GM19099 (cell line): ENCODE measurements around the gene POU2AF1.

Experiments used
- POLR2A ChIP-seq: IDR thresholded peaks from 3 replicates; pipeline ENCODE4 v1.6.1; 2011; ENCODE audit warnings: low read depth; ENCODE audit not compliant: insufficient read length; ENCODE audit errors: extremely low read depth

POU2AF1 gene

GRCh38 chr11:111399187-111400031, 20.3 kb upstream of the POU2AF1 start:
- TF ChIP-seq POLR2A, result peak; percentile 23

GRCh38 chr11:111397034-111397433, 18.0 kb upstream of the POU2AF1 start:
- no peak for TF ChIP-seq POLR2A

- TF ChIP-seq POLR2A, result no peak
Measured at GRCh38 chr11:111395749-111396148, 16.7 kb upstream of the POU2AF1 start.

GRCh38 chr11:111395081-111395480, 16.0 kb upstream of the POU2AF1 start:
- no peak for TF ChIP-seq POLR2A

- TF ChIP-seq POLR2A, result no peak
Measured at GRCh38 chr11:111393585-111393984, 14.5 kb upstream of the POU2AF1 start.

GRCh38 chr11:111393096-111393495, 14.0 kb upstream of the POU2AF1 start:
- no peak for TF ChIP-seq POLR2A

GRCh38 chr11:111392552-111392951, 13.5 kb upstream of the POU2AF1 start:
- TF ChIP-seq POLR2A, result no peak

GRCh38 chr11:111391328-111392124, 12.5 kb upstream of the POU2AF1 start:
- TF ChIP-seq POLR2A, result no peak

GRCh38 chr11:111388842-111389241, 9.8 kb upstream of the POU2AF1 start:
- TF ChIP-seq POLR2A, result no peak

- TF ChIP-seq POLR2A, result no peak
Measured at GRCh38 chr11:111388420-111388819, 9.3 kb upstream of the POU2AF1 start.

- no peak for TF ChIP-seq POLR2A
Measured at GRCh38 chr11:111387363-111387762, 8.3 kb upstream of the POU2AF1 start.

GRCh38 chr11:111386611-111387150, 7.6 kb upstream of the POU2AF1 start:
- no peak for TF ChIP-seq POLR2A

GRCh38 chr11:111384494-111384893, 5.4 kb upstream of the POU2AF1 start:
- TF ChIP-seq POLR2A, result no peak

GRCh38 chr11:111382451-111382850, 3.4 kb upstream of the POU2AF1 start:
- TF ChIP-seq POLR2A, result no peak

GRCh38 chr11:111379602-111380136, 594 bp upstream of the POU2AF1 start:
- no peak for TF ChIP-seq POLR2A
